H9 (cell line): ENCODE results near the gene CDH18. TPM values are rescaled to one million over a fixed set of nuclear protein-coding genes. Genes with fewer than 3 reads are reported as not detected.

Experiments
- DNase-seq: peaks from one replicate; pipeline ENCODE4 v3.0.0-alpha.2; 2017
- H2AFZ ChIP-seq: one replicate; pipeline ENCODE4 v1.6.1; 2013; ENCODE audit warnings: mild to moderate bottlenecking, low read length, control low read depth, moderate library complexity
- H2AK5ac ChIP-seq: 2 replicates; pipeline ENCODE4 v1.6.1; 2013; ENCODE audit warnings: low read length, control low read depth, mixed read lengths; ENCODE audit not compliant: insufficient read length
- H2BK120ac ChIP-seq: one replicate; pipeline ENCODE4 v1.6.1; 2013; ENCODE audit warnings: low read depth, mild to moderate bottlenecking, low read length, control low read depth, inconsistent platforms; ENCODE audit not compliant: poor library complexity, severe bottlenecking
- H2BK12ac ChIP-seq: 2 replicates; pipeline ENCODE4 v1.6.1; 2013; ENCODE audit warnings: low read length, control low read depth, mixed read lengths, low read depth; ENCODE audit not compliant: insufficient read length
- H2BK15ac ChIP-seq: 2 replicates; pipeline ENCODE4 v1.6.1; 2013; ENCODE audit warnings: low read depth, low read length, control low read depth
- H2BK20ac ChIP-seq: one replicate; pipeline ENCODE4 v1.6.1; 2013; ENCODE audit warnings: low read depth, mild to moderate bottlenecking, low read length, control low read depth, inconsistent platforms; ENCODE audit not compliant: poor library complexity, severe bottlenecking
- H2BK5ac ChIP-seq: 2 replicates; pipeline ENCODE4 v1.6.1; 2013; ENCODE audit warnings: low read length, control low read depth, mixed read lengths; ENCODE audit not compliant: insufficient read length
- H3K14ac ChIP-seq: 2 replicates; pipeline ENCODE4 v1.6.1; 2013; ENCODE audit warnings: low read length, control low read depth; ENCODE audit not compliant: insufficient read depth
- H3K18ac ChIP-seq: 2 replicates; pipeline ENCODE4 v1.6.1; 2013; ENCODE audit warnings: low read depth, mild to moderate bottlenecking, mixed read lengths, low read length, control low read depth; ENCODE audit not compliant: insufficient read length
- H3K23ac ChIP-seq: 2 replicates; pipeline ENCODE4 v1.6.1; 2013; ENCODE audit warnings: low read length, control low read depth, mixed read lengths, low read depth; ENCODE audit not compliant: insufficient read length
- H3K23me2 ChIP-seq: 2 replicates; pipeline ENCODE4 v1.6.1; 2013; ENCODE audit warnings: low read depth, mild to moderate bottlenecking, mixed read lengths, low read length, control low read depth; ENCODE audit not compliant: insufficient read length, poor library complexity, severe bottlenecking
- H3K27ac ChIP-seq: 2 replicates; pipeline ENCODE4 v1.5.1; 2013; ENCODE audit warnings: low read length, control low read depth, mixed read lengths, low read depth; ENCODE audit not compliant: insufficient read length
- H3K27me3 ChIP-seq: 2 replicates; pipeline ENCODE4 v1.6.1; 2013; ENCODE audit warnings: low read length, control low read depth, inconsistent platforms; ENCODE audit not compliant: insufficient read depth
- H3K4ac ChIP-seq: 2 replicates; pipeline ENCODE4 v1.6.1; 2013; ENCODE audit warnings: low read depth, mild to moderate bottlenecking, control low read depth, inconsistent platforms, low read length, moderate library complexity
- H3K4me1 ChIP-seq: 2 replicates; pipeline ENCODE4 v1.6.1; 2013; ENCODE audit warnings: low read length, control low read depth, inconsistent platforms; ENCODE audit not compliant: insufficient read depth
- H3K4me2 ChIP-seq: 2 replicates; pipeline ENCODE4 v1.6.1; 2013; ENCODE audit warnings: low read length, control low read depth, mixed read lengths; ENCODE audit not compliant: insufficient read length, insufficient read depth
- H3K56ac ChIP-seq: 2 replicates; pipeline ENCODE4 v1.6.1; 2013; ENCODE audit warnings: low read depth, mild to moderate bottlenecking, mixed read lengths, low read length, control low read depth; ENCODE audit not compliant: insufficient read length
- H3K79me1 ChIP-seq: 2 replicates; pipeline ENCODE4 v1.6.1; 2013; ENCODE audit warnings: low read depth, mild to moderate bottlenecking, moderate library complexity, low read length, control low read depth, inconsistent platforms; ENCODE audit not compliant: insufficient read depth, poor library complexity, severe bottlenecking
- H3K79me2 ChIP-seq: 2 replicates; pipeline ENCODE4 v1.6.1; 2013; ENCODE audit warnings: low read length, control low read depth, inconsistent platforms; ENCODE audit not compliant: insufficient read depth
- H3K9ac ChIP-seq: 2 replicates; pipeline ENCODE4 v1.6.1; 2013; ENCODE audit warnings: low read length, control low read depth, mixed read lengths; ENCODE audit not compliant: insufficient read length; ENCODE audit errors: extremely low read depth
- H3K9me3 ChIP-seq: one replicate; pipeline ENCODE4 v1.6.1; 2013; ENCODE audit warnings: low read depth, low read length, inconsistent platforms; ENCODE audit not compliant: control insufficient read depth
- H3T11ph ChIP-seq: one replicate; pipeline ENCODE4 v1.6.1; 2013; ENCODE audit warnings: mild to moderate bottlenecking, low read length, control low read depth, inconsistent platforms
- H4K20me1 ChIP-seq: one replicate; pipeline ENCODE4 v1.6.1; 2013; ENCODE audit not compliant: control insufficient read depth, insufficient read length, insufficient read depth
- H4K5ac ChIP-seq: 2 replicates; pipeline ENCODE4 v1.6.1; 2013; ENCODE audit warnings: low read depth, mild to moderate bottlenecking, mixed read lengths, low read length, control low read depth; ENCODE audit not compliant: insufficient read length
- H4K8ac ChIP-seq: replicated peaks from 2 replicates; pipeline ENCODE4 v1.6.1; 2013; ENCODE audit warnings: low read length, control low read depth, mixed read lengths, low read depth; ENCODE audit not compliant: insufficient read length
- H4K91ac ChIP-seq: 2 replicates; pipeline ENCODE4 v1.6.1; 2013; ENCODE audit warnings: low read depth, mild to moderate bottlenecking, moderate library complexity, mixed read lengths, low read length, control low read depth; ENCODE audit not compliant: insufficient read length
- H3K27ac Mint-ChIP-seq, 3 experiments: 2 replicates in 2 of 3; 3 replicates in 1 of 3; pipeline ENCODE4 v1.8.0; 2020 to 2021; ENCODE audit warnings: mixed read lengths in 3 of 3, mild to moderate bottlenecking in 1 of 3, moderate library complexity in 1 of 3
- H3K27me3 Mint-ChIP-seq: 2 replicates; pipeline ENCODE4 v1.8.0; 2021; ENCODE audit warnings: low read depth, mild to moderate bottlenecking, moderate library complexity, mixed read lengths
- H3K36me3 Mint-ChIP-seq, 3 experiments: 2 replicates in 2 of 3; 3 replicates in 1 of 3; pipeline ENCODE4 v1.8.0; 2020 to 2021; ENCODE audit warnings: low read depth in 3 of 3, mixed read lengths in 3 of 3; ENCODE audit not compliant: insufficient read depth in 1 of 3
- H3K4me1 Mint-ChIP-seq, 2 experiments: 2 replicates each; pipeline ENCODE4 v1.8.0; 2020; ENCODE audit warnings: mixed read lengths in 2 of 2
- H3K4me3 Mint-ChIP-seq, 2 experiments: 2 replicates in 1 of 2; 3 replicates in 1 of 2; pipeline ENCODE4 v1.8.0; 2020 to 2021; ENCODE audit warnings: mild to moderate bottlenecking in 2 of 2, mixed read lengths in 2 of 2, moderate library complexity in 1 of 2
- H3K9me3 Mint-ChIP-seq, 2 experiments: 2 replicates in 1 of 2; 3 replicates in 1 of 2; pipeline ENCODE4 v1.8.0; 2020; ENCODE audit warnings: mild to moderate bottlenecking in 2 of 2, mixed read lengths in 2 of 2, moderate library complexity in 1 of 2
- CTCF ChIP-seq: fragments of 200-600 bp; sonication (generic); conservative IDR thresholded peaks from 3 replicates; pipeline ENCODE4 v1.8.0; 2021; ENCODE audit warnings: antibody characterized with exemption, mild to moderate bottlenecking
- WGBS: extraction: QIAGEN DNeasy Blood & Tissue Kit; methylation state at CpG from one replicate; pipeline ENCODE4 v1.1.7; 2013; ENCODE audit warnings: missing lambda C conversion rate, low lambda C conversion rate, mixed read lengths; ENCODE audit not compliant: insufficient read length; ENCODE audit errors: extremely low coverage; 5-methylcytosine and 5-hydroxymethylcytosine counted together
- total RNA-seq: library from RNA; stranded (reverse); gene quantifications from 2 replicates; pipeline ENCODE4 v1.2.1, GENCODE V29; 2021

CDH18 gene
- total RNA-seq, 1 experiment from 2014 or later: not detected

- Mint-ChIP-seq H3K36me3 (no peaks in the 10 kb centered on the region), H3K9me3 (no peaks in the 10 kb centered on the region), H3K4me1 (peaks cover 5 to 9% of the 10 kb centered on the region in 2 experiments), H3K27me3 (no peaks in the 10 kb centered on the region), H3K4me3 (no peak overlapping the region), H3K27ac (peak overlapping the region; percentile 52 to 74 (median 65); a peak in 4 of 7 replicates)
- Histone ChIP-seq H2BK5ac (no peak overlapping the region), H3K79me1 (no peaks in the 10 kb centered on the region), H2AK5ac (no peak overlapping the region), H3K4ac (no peak overlapping the region), H3T11ph (peak overlapping the region; percentile 43), H3K56ac (no peak overlapping the region), H2AFZ (peak overlapping the region; percentile 45), H3K4me1 (no peaks in the 10 kb centered on the region; the same call in 1 of the 2 replicates), H4K20me1 (no peaks in the 10 kb centered on the region), H4K8ac (no peak overlapping the region), H3K27me3 (no peaks in the 10 kb centered on the region), H4K91ac (no peak overlapping the region), H3K4me2 (no peak overlapping the region), H3K18ac (no peak overlapping the region), H3K14ac (no peak overlapping the region), H2BK20ac (no peak overlapping the region), H3K27ac (no peak overlapping the region), H3K9ac (no peak overlapping the region), H3K23me2 (no peaks in the 10 kb centered on the region), H3K23ac (no peak overlapping the region), H3K9me3 (no peaks in the 10 kb centered on the region), H4K5ac (no peak overlapping the region), H2BK15ac (no peak overlapping the region), H2BK12ac (no peak overlapping the region), H3K79me2 (no peaks in the 10 kb centered on the region), H2BK120ac (no peak overlapping the region)
- WGBS: no CpG with 5 or more reads among the region's 5 CpGs
- DNase-seq: peak; percentile 37
- TF ChIP-seq CTCF: no peak
Measured at GRCh38 chr5:19902316-19902934, 85.6 kb downstream of the CDH18 start.
